Ovary (tissue), 3 donors: ENCODE measurements around the gene YES1.

Source experiments
- CTCF ChIP-seq, 3 donors: fragments of 450-650 bp in 2 of 3; fragments of 200-600 bp in 1 of 3; IDR thresholded peaks; one replicate each; pipeline versions ENCODE4 v1.5.1 to v1.8.0; 2016 to 2022; ENCODE audit warnings: antibody characterized with exemption in 3 of 3, mild to moderate bottlenecking in 1 of 3
- EP300 ChIP-seq: sonication (generic); formaldehyde crosslinking; IDR thresholded peaks from one replicate; pipeline ENCODE4 v1.6.1; 2017; ENCODE audit warnings: antibody characterized with exemption
- POLR2A ChIP-seq: fragments of 450-650 bp; IDR thresholded peaks from one replicate; pipeline ENCODE4 v1.6.1; 2017; ENCODE audit warnings: antibody characterized with exemption, mild to moderate bottlenecking, moderate library complexity
- donor health status: DM: no; HTN: no; CAD: no.

GRCh38 chr18:805755-806110, 6.3 kb downstream of the YES1 start:
- TF ChIP-seq EP300 = no peak
- no peak for TF ChIP-seq CTCF (IDR thresholded peaks at IDR 0.05)
- no peak for TF ChIP-seq POLR2A
